ENCODE data around the gene COL23A1. TPM values are rescaled to one million over a fixed set of nuclear protein-coding genes. Genes with fewer than 3 reads are reported as not detected.

Gene COL23A1
- total RNA-seq, 1 donor from 2014 or later, result 0.12 TPM

GRCh38 chr5:178357121-178357521 lies 233.1 kb downstream of the COL23A1 start:
- peaks cover 18% of the 10 kb centered on the region for H3K4me1 Mint-ChIP-seq (ENCODE audit: low read depth)
- no peak for TF ChIP-seq CTCF (IDR thresholded peaks at IDR 0.05)
- peak; percentile 41 for DNase-seq (ENCODE audit: low spot score)
- H3K27me3 Mint-ChIP-seq (ENCODE audit: low read depth), result peaks cover 41% of the 10 kb centered on the region
- H3K9me3 Mint-ChIP-seq (ENCODE audit: low read depth), result no peaks in the 10 kb centered on the region
- H3K36me3 Mint-ChIP-seq (ENCODE audit: low read depth), result no peaks in the 10 kb centered on the region
- no peak overlapping the region for H3K4me3 Mint-ChIP-seq (ENCODE audit: unreplicated experiment)
- no peak overlapping the region for H3K27ac Mint-ChIP-seq (ENCODE audit: unreplicated experiment)

GRCh38 chr5:178356431-178356872 lies 233.7 kb downstream of the COL23A1 start:
- H3K4me3 Mint-ChIP-seq (ENCODE audit: unreplicated experiment), result peak overlapping the region; percentile 13
- no peaks in the 10 kb centered on the region for H3K36me3 Mint-ChIP-seq (ENCODE audit: low read depth)
- peaks cover 36% of the 10 kb centered on the region for H3K27me3 Mint-ChIP-seq (ENCODE audit: low read depth)
- peaks cover 18% of the 10 kb centered on the region for H3K4me1 Mint-ChIP-seq (ENCODE audit: low read depth)
- no peaks in the 10 kb centered on the region for H3K9me3 Mint-ChIP-seq (ENCODE audit: low read depth)
- peak; percentile 93 for DNase-seq (ENCODE audit: low spot score)
- no peak overlapping the region for H3K27ac Mint-ChIP-seq (ENCODE audit: unreplicated experiment)
- TF ChIP-seq CTCF (IDR thresholded peaks at IDR 0.05), result no peak

- Mint-ChIP-seq H3K9me3 (ENCODE audit: low read depth) (no peaks in the 10 kb centered on the region), H3K27me3 (ENCODE audit: low read depth) (peaks cover 36% of the 10 kb centered on the region), H3K4me3 (ENCODE audit: unreplicated experiment) (no peak overlapping the region), H3K4me1 (ENCODE audit: low read depth) (peaks cover 18% of the 10 kb centered on the region), H3K27ac (ENCODE audit: unreplicated experiment) (no peak overlapping the region), H3K36me3 (ENCODE audit: low read depth) (no peaks in the 10 kb centered on the region)
- peak; percentile 15 for DNase-seq (ENCODE audit: low spot score)
- no peak for TF ChIP-seq CTCF (IDR thresholded peaks at IDR 0.05)
Measured at GRCh38 chr5:178355671-178356070, 234.5 kb downstream of the COL23A1 start.

- no peak overlapping the region for H3K27ac Mint-ChIP-seq (ENCODE audit: unreplicated experiment)
- DNase-seq (ENCODE audit: low spot score), result peak; percentile 8
- no peaks in the 10 kb centered on the region for H3K36me3 Mint-ChIP-seq (ENCODE audit: low read depth)
- H3K27me3 Mint-ChIP-seq (ENCODE audit: low read depth), result peaks cover 37% of the 10 kb centered on the region
- H3K9me3 Mint-ChIP-seq (ENCODE audit: low read depth), result no peaks in the 10 kb centered on the region
- H3K4me1 Mint-ChIP-seq (ENCODE audit: low read depth), result peaks cover 18% of the 10 kb centered on the region
- H3K4me3 Mint-ChIP-seq (ENCODE audit: unreplicated experiment), result no peak overlapping the region
- TF ChIP-seq CTCF (IDR thresholded peaks at IDR 0.05), result no peak
Measured at GRCh38 chr5:178353461-178353860, 236.7 kb downstream of the COL23A1 start.

- no peak overlapping the region for H3K4me3 Mint-ChIP-seq (ENCODE audit: unreplicated experiment)
- DNase-seq (ENCODE audit: low spot score), result peak; percentile 83
Measured at GRCh38 chr5:178352035-178352349, 238.2 kb downstream of the COL23A1 start.

More at GRCh38 chr5:178352035-178352349, 238.2 kb downstream of the COL23A1 start:
- peaks cover 42% of the 10 kb centered on the region for H3K27me3 Mint-ChIP-seq (ENCODE audit: low read depth)
- H3K4me1 Mint-ChIP-seq (ENCODE audit: low read depth), result peaks cover 12% of the 10 kb centered on the region
- H3K36me3 Mint-ChIP-seq (ENCODE audit: low read depth), result no peaks in the 10 kb centered on the region
- H3K27ac Mint-ChIP-seq (ENCODE audit: unreplicated experiment), result no peak overlapping the region
- no peaks in the 10 kb centered on the region for H3K9me3 Mint-ChIP-seq (ENCODE audit: low read depth)
- TF ChIP-seq CTCF (IDR thresholded peaks at IDR 0.05), result no peak

All from chondrocyte (in vitro differentiated cells).